Prostate gland (tissue), 2 donors: Measurements from ENCODE around the gene SLC34A3.

ENCODE experiments used
- CTCF ChIP-seq, 4 experiments: fragments of 200-600 bp in 2 of 4; fragments of 450-650 bp in 2 of 4; sonication (generic) in 2 of 4; IDR thresholded peaks; 1 replicate in 3 of 4; 2 replicates in 1 of 4; pipeline ENCODE4 v1.5.1; 2016 to 2019; ENCODE audit warnings: antibody characterized with exemption in 4 of 4, mild to moderate bottlenecking in 2 of 4, moderate library complexity in 2 of 4
- POLR2A ChIP-seq: fragments of 450-650 bp; IDR thresholded peaks from one replicate; pipeline ENCODE4 v1.6.1; 2016; ENCODE audit warnings: antibody characterized with exemption, mild to moderate bottlenecking

DNA sequence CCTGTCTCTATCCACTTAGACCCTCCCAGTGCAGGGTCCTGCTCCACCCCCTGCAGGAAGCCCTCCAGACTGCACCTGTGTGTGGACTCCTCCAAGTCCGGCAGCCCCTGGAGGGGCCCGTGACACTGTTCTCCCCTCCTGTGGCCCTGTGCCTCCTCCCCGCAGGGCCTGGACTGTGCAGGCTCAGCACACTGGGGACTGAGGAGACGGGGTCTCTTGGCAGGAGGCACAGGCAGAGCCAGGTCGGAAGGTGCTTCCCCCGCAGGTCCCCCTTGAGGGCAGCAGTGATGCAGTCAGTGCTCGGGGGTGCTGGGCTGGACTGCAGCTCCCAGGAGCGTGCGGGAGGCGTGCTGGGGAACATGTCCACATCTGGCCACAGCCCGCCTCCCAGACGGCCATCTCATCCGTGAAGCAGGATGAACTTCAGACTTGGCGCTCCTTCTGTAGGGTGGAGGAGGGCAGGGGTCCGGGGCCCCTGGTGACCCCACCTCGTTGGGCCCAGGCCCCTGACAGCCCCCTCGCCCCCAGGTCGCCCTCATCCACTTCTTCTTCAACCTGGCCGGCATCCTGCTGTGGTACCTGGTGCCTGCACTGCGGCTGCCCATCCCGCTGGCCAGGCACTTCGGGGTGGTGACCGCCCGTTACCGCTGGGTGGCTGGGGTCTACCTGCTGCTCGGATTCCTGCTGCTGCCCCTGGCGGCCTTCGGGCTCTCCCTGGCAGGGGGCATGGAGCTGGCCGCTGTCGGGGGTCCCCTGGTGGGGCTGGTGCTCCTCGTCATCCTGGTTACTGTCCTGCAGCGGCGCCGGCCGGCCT is 4.9 kb downstream of the SLC34A3 start:
- no peak for TF ChIP-seq POLR2A
- TF ChIP-seq CTCF (IDR thresholded peaks at IDR 0.05) = no peak
